Heart right ventricle (tissue), 16 donors: ENCODE data around the gene IQCB1. TPM values are rescaled to one million over a fixed set of nuclear protein-coding genes. Genes with fewer than 3 reads are reported as not detected.
A peak's percentile ranks its signal among the peaks of the same experiment; 100 is the strongest.

Experiments
- ATAC-seq, 8 donors: fragments of 200-7000 bp; cut with Tn5 transposase; one replicate each; pipeline ENCODE4 v1.9.1; 2020; ENCODE audit warnings: mild to moderate bottlenecking in 8 of 8, moderate library complexity in 8 of 8, moderate number of reproducible peaks in 1 of 8
- DNase-seq, 2 donors: peaks; one replicate each; pipeline ENCODE4 v3.0.0-alpha.2; 2020
- H3K27ac ChIP-seq, 10 donors: fragments of 200-600 bp; sonication (generic) in 2 of 10; one replicate each; pipeline versions ENCODE4 v1.5.0 to v1.8.0; 2020 to 2022; ENCODE audit warnings: mild to moderate bottlenecking in 3 of 10
- H3K27me3 ChIP-seq, 7 donors: fragments of 200-600 bp; one replicate each; pipeline ENCODE4 v1.8.0; 2021 to 2022; ENCODE audit warnings: mild to moderate bottlenecking in 2 of 7
- H3K36me3 ChIP-seq, 9 donors: fragments of 200-600 bp; sonication (generic) in 1 of 9; one replicate each; pipeline versions ENCODE4 v1.5.0 to v1.8.0; 2020 to 2022; ENCODE audit warnings: mild to moderate bottlenecking in 2 of 9
- H3K4me1 ChIP-seq, 9 donors: fragments of 200-600 bp; sonication (generic) in 1 of 9; one replicate each; pipeline versions ENCODE4 v1.5.0 to v1.8.0; 2020 to 2022; ENCODE audit warnings: mild to moderate bottlenecking in 4 of 9
- H3K4me3 ChIP-seq, 10 donors: fragments of 200-600 bp; sonication (generic) in 2 of 10; one replicate each; pipeline versions ENCODE4 v1.5.0 to v1.8.0; 2020 to 2022; ENCODE audit warnings: mild to moderate bottlenecking in 7 of 10, moderate library complexity in 2 of 10
- H3K9me3 ChIP-seq, 11 donors: fragments of 200-600 bp in 10 of 11; sonication (generic) in 2 of 11; one replicate each; pipeline versions ENCODE4 v1.5.0 to v1.8.0; 2013 to 2022; ENCODE audit warnings: mild to moderate bottlenecking in 2 of 11, control low read depth in 1 of 11, moderate library complexity in 1 of 11
- WGBS, 2 donors: extraction: QIAGEN DNeasy Blood & Tissue Kit; methylation state at CpG; one replicate each; pipeline ENCODE4 v1.1.7; 2013; ENCODE audit warnings: inconsistent platforms in 1 of 2; 5-methylcytosine and 5-hydroxymethylcytosine counted together
- intact Hi-C, 10 donors: fragments of 100-400 bp; cut with DNase I; formaldehyde crosslinking; loops; one replicate each; pipeline versions ENCODE4 v1.11.1 to v1.14.2; 2022
- polyA plus RNA-seq, 2 donors: library from polyadenylated mRNA; stranded (reverse); fragments of 200-250 nt; gene quantifications; one replicate each; pipeline ENCODE4 v1.2.3, GENCODE V29; 2013
- total RNA-seq, 10 donors: library from RNA; stranded (reverse); fragmentation: NEBNext Ultra II Directional in 3 of 10; extraction: Animal tissue kit (Norgen Biotek cat#: 25700) in 3 of 10; gene quantifications; one replicate each; pipeline versions ENCODE4 v1.2.1 to v1.2.4, GENCODE V29; 2021 to 2023
- TF ChIP-seq, protein P1 (sequence below), 9 donors: fragments of 200-600 bp; sonication (generic) in 2 of 9; IDR thresholded peaks; one replicate each; pipeline versions ENCODE4 v1.5.0 to v1.8.0; 2021 to 2022; ENCODE audit warnings: antibody characterized with exemption in 9 of 9, mild to moderate bottlenecking in 5 of 9, moderate library complexity in 1 of 9
- donor health status: Arrhythmogenic right ventricular cardiomyopathy.
- donor health status: ischemic (EF 13 %, LVEDD 7.1; RV severe dilation, severe dysfunction).
- donor health status: healthy with polysubstance abuse.
- donor health status: DM: no; HTN: yes; CAD: no.
- donor health status: DM: no; HTN: no; CAD: no.
- donor health status: ischemic (EF 25% LVEDD 6.9; RV normal size, moderate dysfunction).
- donor health status: ischemic (EF 25% LVEDD 5.7; RV mildly dilated, moderate dysfunction).
- donor health status: healthy.
- donor health status: DM: yes; HTN: yes; CAD: no.
- donor health status: Ischemic cardiomyopathy.
- donor health status: ischemic (EF 35%, LVEDD 5.7; RV mildly dilated, moderate dysfunction).
- donor health status: nonischemic (EF 11% LVEDD 7.7; RV severe dilation, severe dysfunction).
- donor health status: DM: yes; HTN: yes; CAD: no.
- donor health status: PGD.
- donor health status: ischemic (EF 29% LVEDD 5.4; RV normal size, mild dysfunction).
- donor health status: nonischemic (EF 23%, LVEDD 6.1; RV moderate dilation, normal function).

IQCB1 gene
- total and polyA plus RNA-seq, 12 donors: 4.9 to 9.9 (median 7.1) TPM

GRCh38 chr3:121836481-121836880 lies 1.6 kb upstream of the IQCB1 start:
- WGBS, 2 donors: 82 to 84% methylated on average over 3 of the region's 3 CpGs
- no peak for ATAC-seq
- H3K4me3 ChIP-seq: peak overlapping the region in 3 of 10 donors; percentile 68 to 85 (median 73)
- H3K27ac ChIP-seq: peak overlapping the region in 1 of 10 donors; percentile 90
- peaks cover 0 to 21% (median 0%) of the 10 kb centered on the region in 9 donors for H3K36me3 ChIP-seq
- DNase-seq: no peak
- H3K4me1 ChIP-seq: peaks cover 0 to 25% (median 19%) of the 10 kb centered on the region in 9 donors
- intact Hi-C loops: no loop called here
- TF ChIP-seq, protein P1, sequence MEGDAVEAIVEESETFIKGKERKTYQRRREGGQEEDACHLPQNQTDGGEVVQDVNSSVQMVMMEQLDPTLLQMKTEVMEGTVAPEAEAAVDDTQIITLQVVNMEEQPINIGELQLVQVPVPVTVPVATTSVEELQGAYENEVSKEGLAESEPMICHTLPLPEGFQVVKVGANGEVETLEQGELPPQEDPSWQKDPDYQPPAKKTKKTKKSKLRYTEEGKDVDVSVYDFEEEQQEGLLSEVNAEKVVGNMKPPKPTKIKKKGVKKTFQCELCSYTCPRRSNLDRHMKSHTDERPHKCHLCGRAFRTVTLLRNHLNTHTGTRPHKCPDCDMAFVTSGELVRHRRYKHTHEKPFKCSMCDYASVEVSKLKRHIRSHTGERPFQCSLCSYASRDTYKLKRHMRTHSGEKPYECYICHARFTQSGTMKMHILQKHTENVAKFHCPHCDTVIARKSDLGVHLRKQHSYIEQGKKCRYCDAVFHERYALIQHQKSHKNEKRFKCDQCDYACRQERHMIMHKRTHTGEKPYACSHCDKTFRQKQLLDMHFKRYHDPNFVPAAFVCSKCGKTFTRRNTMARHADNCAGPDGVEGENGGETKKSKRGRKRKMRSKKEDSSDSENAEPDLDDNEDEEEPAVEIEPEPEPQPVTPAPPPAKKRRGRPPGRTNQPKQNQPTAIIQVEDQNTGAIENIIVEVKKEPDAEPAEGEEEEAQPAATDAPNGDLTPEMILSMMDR (IDR thresholded peaks at IDR 0.05): no peak
- H3K27me3 ChIP-seq: no peaks in the 10 kb centered on the region
- no peaks in the 10 kb centered on the region for H3K9me3 ChIP-seq

GRCh38 chr3:121836064-121836463 lies 1.2 kb upstream of the IQCB1 start:
- intact Hi-C loops: no loop called here
- DNase-seq (no peak), ATAC-seq (no peak)
- Histone ChIP-seq H3K9me3 (no peaks in the 10 kb centered on the region), H3K27ac (peak overlapping the region in 2 of 10 donors; percentile 71 to 90), H3K4me1 (peaks cover 0 to 25% (median 19%) of the 10 kb centered on the region in 9 donors), H3K27me3 (no peaks in the 10 kb centered on the region), H3K36me3 (peaks cover 0 to 25% (median 0%) of the 10 kb centered on the region in 9 donors), H3K4me3 (peak overlapping the region in 7 of 10 donors; percentile 68 to 91 (median 74))
- TF ChIP-seq, protein P1 (IDR thresholded peaks at IDR 0.05): no peak
- 77 to 81% methylated on average over 4 of the region's 4 CpGs for WGBS, 2 donors

DNA sequence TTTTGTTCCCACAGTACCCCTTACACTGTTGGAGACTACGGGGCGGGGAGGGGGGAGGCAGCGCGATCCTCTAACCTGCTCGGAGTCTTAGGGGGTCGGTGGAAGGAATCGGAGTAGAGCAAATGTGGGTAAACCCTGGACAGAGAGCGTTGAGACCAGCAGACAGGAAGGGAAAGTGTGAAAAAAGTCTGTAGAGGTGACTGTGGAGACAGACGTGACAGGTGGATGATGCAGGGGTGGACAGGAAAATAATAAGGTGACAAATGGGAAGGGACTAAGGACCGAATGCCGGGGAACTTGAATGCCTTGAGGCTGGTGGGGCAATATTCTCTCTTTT lies 573 bp upstream of the IQCB1 start:
- 1% methylated on average over 11 of the region's 11 CpGs for WGBS, 2 donors
- no peak for DNase-seq
- H3K27ac ChIP-seq: peak overlapping the region in 9 of 10 donors; percentile 45 to 90 (median 74)
- H3K4me3 ChIP-seq: peak overlapping the region; percentile 54 to 91 (median 74)
- TF ChIP-seq, protein P1 (IDR thresholded peaks at IDR 0.05): no peak
- peaks cover 0 to 25% (median 19%) of the 10 kb centered on the region in 9 donors for H3K4me1 ChIP-seq
- H3K27me3 ChIP-seq: no peaks in the 10 kb centered on the region
- intact Hi-C loops: no loop called here
- peaks cover 0 to 28% (median 0%) of the 10 kb centered on the region in 9 donors for H3K36me3 ChIP-seq
- peak in 4 of 8 donors; percentile 6 to 46 (median 38) for ATAC-seq
- H3K9me3 ChIP-seq: no peaks in the 10 kb centered on the region

DNA sequence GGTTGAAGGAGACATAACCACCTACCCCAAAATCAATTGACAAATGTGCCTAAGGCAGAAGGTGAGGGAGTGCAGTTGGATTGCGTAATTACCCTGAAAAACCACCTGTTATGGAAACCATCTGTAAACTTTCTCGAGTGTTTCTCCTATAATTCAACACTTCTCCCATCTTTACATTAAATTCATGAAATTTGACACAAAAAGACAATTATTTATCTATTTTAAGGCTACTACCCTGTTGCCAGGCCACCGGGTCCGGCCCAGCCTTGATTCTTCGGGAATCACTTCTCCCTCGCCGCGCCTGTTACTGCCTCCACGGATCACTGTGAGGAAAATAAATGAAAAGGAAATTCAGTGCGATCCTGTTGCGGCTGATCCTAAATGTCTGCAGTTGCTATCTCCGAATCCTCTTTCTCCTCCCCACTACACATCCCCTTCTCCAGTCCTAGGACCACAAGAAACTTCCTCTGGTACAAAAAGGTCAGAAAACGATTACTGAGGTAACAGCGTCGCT lies 646 bp downstream of the IQCB1 start:
- H3K9me3 ChIP-seq: no peaks in the 10 kb centered on the region
- intact Hi-C loops: loop anchor here in 1 of 10 donors (5.0 kb wide), 1 partner anchor 82 kb away; no protein-coding TSS in a partner anchor
- H3K36me3 ChIP-seq: peaks cover 0 to 33% (median 0%) of the 10 kb centered on the region in 9 donors
- TF ChIP-seq, protein P1 (IDR thresholded peaks at IDR 0.05): no peak
- peaks cover 0 to 25% (median 19%) of the 10 kb centered on the region in 9 donors for H3K4me1 ChIP-seq
- peak overlapping the region; percentile 57 to 91 (median 74) for H3K4me3 ChIP-seq
- 11 to 14% methylated on average over 15 of the region's 15 CpGs for WGBS, 2 donors
- DNase-seq: no peak
- peak in 6 of 8 donors; percentile 0 to 28 (median 8) for ATAC-seq
- no peaks in the 10 kb centered on the region for H3K27me3 ChIP-seq
- peak overlapping the region in 9 of 10 donors; percentile 57 to 90 (median 74) for H3K27ac ChIP-seq
